NCI-H1417 treated with DMSO at 0.1 percent for 48 hours (cell line): Measurements from ENCODE around the gene CCT7.
A peak's percentile ranks its signal among the peaks of the same experiment; 100 is the strongest.
"Not testable (repeated sequence)": the region's sequence is repeated elsewhere in the genome, so short reads cannot be mapped to it uniquely, and the experiment has no call there.

Experiments used
- DNase-seq: peaks from one replicate; lab custom pipeline; 2025; lab: John Stamatoyannopoulos, UW

CCT7 gene

DNA sequence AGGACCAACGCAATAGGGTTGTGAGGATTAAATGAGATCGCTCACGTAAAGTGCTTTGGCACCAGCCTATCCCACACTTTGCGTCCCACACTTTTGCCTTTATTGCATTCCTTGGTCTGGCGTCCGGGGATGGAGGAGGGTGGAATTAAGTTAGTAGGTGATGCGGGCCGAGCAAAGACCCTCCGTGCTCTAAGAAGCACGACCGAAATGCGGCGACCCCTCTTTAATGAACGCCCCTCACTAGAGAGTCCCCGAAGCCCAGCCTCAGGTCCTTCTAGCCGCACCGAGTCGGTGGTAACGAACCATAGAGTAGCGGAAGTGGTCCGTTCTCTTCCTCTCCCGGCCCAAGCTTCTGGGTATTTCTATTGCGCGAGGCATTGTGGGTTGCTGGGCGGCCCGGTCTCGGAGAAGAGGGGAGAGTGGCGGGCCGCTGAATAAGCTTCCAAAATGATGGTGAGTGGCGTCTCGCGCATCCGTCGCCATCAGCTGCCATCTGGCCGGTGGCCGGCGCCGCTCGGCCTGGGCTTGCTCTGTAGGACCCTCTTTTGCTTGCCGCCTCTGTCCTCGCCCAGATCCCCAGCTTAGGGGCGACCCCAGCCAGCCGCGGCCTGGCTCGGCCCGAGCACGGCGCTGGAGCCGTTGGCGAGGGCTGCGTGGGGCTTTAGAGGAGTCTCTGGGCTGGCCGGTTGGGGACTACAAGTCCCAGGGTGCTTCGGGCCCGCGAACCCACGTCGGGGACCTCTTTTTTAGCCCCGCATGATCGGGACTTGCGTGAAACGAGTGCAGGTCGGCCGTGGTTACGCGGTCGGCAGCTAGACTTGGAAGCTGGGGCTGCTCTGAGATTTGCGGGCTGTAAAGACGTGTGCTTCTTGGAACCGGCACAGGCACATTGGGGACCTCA, at the start of gene CCT7:
CCT7 (plus strand) TSS at position 377 of the 901 bp plus-strand sequence; CDS start at position 448, 71 bp downstream.
- DNase-seq = peak; percentile 70

DNA sequence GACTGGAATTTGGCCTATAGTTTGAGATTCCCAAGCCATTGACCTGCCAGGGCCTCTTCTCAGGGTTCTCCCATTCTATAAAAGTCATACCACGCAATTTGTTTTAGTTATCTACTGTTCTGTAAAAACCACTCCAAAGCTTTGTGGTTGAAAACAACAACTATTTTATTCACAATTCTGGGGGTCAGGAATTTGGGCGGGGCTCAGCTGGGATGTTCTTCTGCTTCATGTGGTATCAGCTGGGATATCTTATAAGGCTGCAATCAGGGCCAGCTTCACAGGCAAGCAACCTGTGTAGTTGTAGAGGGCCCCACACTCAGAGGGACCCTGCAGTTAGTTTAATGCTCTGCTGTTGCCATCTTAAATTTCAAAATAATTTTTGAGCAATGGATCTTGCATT, 48.1 kb upstream of the CCT7 start:
- no peak for DNase-seq

DNA sequence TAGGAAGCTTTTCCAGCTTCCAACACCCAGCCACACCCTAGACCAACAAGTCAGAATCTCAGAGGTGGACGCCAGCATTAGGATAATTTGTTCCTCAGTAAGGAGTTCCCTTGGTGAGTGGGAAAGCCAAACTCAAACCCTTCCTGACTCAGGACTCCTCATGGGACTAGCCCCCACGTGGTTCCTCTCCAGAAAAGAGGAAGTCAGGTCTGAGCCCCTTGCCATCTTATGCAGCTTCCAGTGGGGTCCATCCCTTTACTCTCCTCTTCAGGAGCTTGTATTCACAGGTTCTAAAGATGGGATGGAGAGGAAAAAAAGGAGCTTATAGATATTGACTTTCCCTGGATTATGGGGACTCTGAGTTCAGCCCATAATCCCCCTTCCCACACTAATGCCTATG, 46.6 kb upstream of the CCT7 start:
- DNase-seq = no peak

DNA sequence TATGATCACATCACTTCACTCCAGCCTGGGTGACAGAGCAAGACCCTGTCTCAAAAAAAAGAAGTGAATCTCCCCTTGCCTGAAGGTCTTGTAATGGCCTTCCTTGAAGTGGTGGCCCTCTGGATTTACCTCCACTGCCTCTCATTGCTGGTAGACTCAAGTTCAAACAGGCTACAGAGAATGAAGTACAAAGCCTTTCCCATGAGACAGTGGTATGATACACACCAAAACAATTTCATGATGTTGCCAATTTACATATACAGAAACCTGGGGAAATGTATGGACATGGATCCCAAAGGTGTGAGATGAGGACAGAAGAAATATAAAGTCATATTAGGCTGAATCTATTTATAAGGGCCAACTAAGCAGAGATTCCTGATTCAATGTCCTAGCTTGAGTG, 36.5 kb upstream of the CCT7 start:
- no peak for DNase-seq

DNA sequence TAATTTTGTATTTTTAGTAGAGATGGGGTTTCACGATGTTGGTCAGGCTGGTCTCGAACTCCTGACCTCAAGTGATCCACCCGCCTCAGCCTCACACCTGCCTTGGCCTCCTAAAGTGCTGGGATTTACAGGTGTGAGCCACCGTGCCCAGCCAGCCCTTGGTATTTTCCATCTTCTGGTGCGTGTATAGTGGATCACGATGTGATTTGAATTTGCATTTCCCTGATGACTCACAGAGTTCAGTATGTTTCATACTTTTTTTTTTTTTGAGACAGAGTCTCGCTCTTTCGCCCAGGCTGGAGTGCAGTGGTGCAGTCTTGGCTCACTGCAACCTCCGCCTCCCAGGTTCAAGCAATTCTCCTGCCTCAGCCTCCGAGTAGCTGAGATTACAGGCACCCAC, 33.8 kb upstream of the CCT7 start:
- DNase-seq = not testable (repeated sequence)

DNA sequence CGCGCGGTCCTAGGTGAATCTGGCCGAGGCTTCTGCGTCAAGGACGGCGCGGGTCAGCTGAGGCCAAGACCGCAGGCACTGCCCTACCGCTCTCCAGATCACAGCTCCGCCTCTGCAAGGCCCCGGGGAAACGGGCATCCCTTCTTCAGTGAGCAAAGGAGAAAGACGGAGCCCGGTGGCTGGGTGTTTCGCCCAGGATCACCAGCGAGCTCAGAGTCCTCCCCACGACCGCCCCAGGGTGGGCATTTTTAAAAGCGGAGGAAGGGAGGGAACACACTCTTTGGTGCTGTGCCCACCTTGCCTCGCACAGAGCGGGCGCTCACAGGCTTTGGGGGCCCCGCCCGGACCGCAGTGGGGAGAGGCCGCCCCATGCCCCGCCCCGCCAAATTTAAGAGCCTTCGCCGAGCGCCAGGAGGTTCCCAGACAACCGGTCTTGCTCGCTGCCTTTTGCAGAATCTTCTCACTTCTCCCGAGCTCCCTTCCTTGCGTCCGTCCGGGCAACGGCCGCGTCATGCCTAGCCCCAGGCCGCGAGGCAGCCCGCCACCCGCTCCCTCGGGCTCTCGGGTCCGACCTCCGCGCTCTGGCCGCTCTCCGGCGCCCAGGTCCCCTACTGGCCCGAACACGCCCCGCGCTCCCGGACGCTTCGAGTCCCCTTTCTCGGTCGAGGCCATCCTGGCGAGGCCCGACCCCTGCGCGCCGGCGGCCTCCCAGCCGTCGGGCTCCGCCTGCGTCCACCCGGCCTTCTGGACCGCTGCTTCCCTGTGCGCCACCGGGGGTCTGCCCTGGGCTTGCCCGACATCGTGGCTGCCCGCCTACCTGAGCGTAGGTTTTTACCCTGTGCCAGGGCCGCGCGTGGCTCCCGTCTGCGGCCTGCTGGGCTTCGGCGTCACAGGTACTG, 31.7 kb upstream of the CCT7 start, which contains the start of gene NOTO:
NOTO (plus strand) TSS at position 419 of the 899 bp plus-strand sequence; CDS start at position 512, 93 bp downstream.
- no peak for DNase-seq

DNA sequence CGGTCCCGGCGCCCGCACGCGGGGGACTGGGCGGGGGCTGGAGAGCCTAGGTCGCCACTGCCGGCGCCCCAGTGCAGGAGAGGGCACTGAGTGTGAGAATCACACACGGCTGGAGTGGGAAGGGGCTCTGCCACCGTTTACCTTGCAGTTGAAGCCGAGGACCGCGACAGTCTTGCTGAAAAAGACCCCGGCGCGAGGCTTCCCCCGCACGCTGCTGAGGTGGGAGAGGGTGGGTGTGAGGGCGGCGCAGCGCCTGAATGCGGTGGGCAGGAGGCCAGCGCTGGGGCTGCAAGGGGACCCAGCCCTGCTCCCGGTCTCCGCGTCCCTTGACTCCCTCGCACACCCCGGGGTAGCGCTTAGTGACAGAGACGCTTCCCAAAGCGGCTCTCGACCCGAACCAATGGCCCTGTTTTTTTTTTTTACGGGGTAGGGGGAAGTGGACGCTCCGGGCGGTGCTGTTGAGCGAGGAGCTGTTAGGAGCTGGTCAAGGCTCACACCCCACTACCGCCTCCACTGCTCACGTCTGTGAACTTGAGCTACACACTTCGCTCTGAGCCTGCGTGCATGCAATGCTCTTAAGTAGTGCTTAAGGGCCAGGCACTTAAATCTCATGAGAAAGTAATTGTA, 30.9 kb upstream of the CCT7 start:
- DNase-seq = no peak

DNA sequence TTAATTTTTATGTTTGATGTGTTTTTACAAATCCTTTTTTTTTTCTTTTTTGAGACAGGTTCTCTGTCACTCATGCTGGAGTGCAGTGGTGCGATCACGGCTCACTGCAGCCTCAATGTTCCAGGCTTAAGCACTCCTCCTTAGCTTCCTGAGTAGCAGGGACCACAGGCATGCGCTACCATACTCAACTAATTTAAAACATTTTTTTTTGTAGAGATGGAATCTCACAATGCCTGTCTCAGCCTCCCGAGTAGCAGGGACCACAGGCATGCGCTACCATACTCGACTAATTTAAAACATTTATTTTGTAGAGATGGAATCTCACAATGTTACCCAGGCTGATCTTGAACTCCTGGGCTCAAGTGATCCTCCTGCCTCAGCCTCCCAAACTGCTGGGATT, 28.5 kb upstream of the CCT7 start:
- DNase-seq = no peak

DNA sequence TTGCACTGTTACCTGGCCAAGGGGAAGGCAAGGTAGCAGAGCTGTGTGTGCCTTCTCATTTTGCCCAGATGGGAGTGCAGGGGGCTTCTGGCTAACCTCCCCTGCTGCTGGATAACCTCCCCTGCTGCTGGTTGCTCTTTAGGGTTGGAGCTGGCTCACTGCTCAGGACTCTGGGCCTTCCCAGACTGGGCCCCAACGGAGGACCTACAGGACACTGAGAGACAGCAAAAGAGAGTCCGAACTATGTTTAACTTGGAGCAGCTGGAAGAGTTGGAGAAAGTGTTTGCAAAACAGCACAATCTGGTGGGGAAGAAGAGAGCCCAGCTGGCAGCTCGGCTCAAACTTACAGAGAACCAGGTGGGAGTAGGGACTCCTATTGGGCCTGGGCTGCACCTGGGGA, 25.9 kb upstream of the CCT7 start:
- no peak for DNase-seq

DNA sequence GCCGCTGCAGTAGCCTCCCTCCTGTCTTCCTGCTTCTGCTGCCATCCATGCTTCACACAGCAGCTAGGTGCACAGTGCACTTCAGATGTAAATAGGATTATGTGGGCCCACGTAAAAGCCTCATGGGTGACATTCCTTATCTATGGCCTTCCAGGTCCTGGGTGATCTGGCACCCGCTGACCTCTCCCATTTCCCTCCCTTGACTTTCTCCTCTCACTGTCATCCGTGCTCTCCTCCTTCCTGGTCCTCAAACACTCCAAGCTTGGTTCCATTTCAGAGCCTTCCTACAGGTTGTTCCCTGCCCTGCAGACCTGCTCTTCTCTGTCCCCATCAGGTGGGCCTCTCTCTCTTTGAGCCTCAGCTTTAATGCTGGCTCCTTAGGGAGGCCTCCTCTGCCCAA, 24.1 kb upstream of the CCT7 start:
- no peak for DNase-seq

DNA sequence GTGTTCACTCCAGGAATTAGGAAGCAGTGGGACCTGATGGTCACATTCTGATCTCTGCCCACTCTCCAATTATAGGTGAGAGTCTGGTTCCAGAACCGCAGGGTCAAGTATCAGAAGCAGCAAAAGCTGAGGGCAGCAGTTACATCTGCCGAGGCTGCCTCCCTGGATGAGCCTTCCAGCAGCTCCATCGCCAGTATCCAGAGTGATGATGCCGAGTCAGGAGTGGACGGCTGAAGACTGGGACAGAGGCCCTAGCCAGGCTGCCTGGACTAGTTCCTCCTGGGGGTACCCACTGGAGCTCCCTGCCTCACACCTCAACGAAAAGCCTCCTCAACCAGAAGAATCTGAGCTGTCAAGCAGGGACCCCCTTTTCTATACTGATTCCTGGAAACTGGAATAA, 23.4 kb upstream of the CCT7 start:
- DNase-seq = no peak

DNA sequence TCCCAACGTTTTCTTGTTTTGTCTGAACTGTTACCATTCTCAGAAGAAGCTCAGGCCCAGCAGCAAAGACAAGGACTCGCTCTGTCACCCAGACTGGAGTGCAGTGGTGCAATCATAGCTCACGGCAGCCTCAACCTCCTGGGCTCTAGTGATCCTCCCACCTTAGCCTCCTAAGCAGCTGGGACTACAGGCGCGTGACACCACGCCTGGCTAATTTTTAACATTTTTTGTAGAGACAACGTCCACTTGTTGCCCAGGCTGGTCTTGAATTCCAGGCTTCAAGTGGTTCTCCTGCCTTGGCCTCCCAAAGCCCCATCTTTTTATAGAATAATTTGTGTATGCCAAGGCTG, 22.0 kb upstream of the CCT7 start:
- DNase-seq = no peak

DNA sequence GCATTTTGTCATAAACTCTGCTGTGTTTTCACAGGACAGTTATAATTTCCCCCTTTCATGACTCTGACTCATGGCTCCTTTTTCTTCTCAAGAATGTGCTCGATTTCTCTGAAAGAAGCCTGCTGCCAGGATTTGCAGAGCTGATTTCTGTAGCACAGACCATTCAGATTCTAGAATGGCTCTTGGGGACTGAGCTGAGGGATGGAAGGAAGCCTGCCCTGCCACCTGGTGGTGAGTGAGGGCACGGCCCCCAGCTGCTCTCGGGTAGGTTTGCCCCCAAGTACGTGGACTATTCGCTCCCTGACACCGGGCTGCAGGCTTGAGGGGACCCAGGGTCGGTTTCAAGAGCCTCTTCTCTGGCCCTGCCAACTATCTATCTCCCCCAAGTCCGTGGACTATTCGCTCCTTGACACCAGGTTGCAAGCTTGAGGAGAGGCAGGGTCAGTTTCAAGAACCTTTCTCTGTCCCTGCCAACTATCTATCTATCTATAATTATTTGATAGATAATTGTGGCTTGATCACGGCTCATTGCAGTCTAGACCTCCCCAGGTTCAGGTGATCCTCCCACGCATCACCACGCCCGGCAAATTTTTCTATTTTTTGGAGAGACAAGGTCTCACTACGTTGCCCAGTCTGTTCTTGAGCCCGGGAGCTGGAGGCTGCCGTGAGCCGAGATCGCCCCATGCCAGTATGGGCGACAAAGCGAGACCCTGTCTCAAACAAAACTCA, 21.5 kb upstream of the CCT7 start:
- DNase-seq = peak; percentile 34

DNA sequence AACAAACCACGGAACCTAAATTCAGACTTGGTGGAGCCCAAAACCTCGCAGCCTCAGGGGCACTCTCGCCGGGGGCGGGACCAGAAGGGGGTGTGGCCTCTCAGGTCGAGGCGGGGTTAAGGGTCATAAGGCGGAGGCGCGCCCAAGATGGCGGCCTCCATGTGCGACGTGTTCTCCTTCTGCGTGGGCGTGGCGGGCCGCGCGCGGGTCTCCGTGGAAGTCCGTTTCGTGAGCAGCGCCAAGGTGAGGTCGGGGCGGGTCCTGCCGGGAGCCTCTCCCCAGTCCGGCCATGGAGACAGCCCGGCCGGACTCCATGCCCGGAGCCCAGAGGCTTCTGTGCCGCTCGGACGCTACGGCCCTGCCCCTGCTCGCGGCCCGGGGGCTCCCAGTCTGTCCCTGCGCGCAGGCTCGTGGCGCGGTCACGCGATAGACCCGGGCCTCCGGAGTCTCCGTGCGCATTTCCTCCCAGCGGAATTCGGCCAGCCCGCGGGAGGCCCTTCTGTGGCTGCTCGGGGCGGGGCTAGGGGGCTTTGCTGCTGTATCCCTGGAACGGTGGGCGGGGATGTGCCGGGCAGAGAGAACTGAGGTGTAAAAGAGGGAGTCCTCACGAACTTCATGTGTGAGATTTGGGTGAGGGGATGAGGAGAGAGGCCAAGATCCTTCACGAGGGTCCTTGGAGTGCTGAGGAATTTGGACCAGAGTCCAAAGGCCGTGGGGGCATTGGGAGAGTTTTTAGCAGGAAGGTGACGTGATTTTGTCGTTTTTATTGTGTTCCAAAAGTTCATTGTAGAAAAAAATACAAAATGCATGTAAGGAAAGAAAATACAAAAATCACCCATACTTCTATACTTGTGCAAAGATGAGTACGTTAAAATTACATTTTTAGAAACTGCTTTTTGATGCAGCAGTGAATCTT, 19.7 kb upstream of the CCT7 start, which contains the start of gene SMYD5:
SMYD5 (plus strand) TSS at position 126 of the 916 bp plus-strand sequence; CDS start at position 148, 22 bp downstream.
- DNase-seq = peak; percentile 78

DNA sequence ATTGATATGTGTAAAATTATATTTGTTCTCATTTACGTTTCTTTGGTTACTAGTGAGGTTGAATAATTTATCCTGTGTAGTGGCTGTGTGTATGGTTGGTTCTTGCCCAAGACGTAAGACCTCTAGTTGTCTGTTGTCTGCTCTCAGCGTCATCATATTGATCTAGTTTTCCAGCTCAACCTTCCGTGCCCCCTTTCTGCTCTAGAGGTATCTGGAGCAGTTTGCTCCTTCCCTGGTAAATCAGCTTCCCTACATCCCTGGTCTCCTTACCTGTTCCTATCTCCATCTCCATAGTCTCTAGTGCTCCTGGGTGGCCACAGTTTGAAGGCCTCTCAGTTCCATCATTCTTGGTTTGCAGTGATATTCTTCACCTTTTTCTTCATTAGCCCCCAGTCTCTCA, 18.9 kb upstream of the CCT7 start:
- no peak for DNase-seq

DNA sequence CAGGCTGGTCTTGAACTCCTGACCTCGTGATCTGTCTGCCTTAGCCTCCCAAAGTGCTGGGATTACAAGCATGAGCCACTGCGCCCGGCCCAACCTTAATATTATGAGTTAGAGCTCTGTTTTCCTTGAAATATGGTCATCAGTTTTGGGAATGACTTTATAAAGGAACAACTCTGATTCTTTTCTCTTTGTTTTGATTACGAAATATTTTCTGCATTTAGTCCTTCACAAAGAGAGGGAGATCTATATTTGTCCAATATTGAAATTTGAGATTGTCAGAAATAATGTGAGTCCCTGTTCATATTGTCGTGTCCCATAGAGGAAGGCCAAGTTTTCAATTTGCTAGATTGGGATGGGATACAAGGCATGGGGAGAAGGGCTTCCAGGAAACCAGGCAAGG, 16.9 kb upstream of the CCT7 start:
- no peak for DNase-seq

DNA sequence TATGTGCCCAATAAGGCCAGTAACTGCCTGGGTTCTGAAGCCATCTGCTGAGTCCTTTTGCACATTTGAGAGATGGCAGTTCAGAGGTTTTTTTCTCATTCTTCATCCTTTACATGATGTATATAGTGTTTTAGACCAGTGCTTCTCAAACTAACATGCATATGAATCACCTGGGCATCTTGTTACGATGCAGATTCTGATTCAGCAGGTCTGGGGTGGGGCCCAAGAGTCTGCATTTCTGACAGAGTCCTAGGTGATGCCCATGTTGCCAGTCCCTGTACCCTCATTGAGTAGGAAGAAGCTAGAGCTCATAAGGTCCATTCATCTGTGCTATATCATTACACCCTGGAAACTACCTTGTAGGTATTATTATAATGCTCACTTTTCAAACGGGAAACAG, 16.3 kb upstream of the CCT7 start:
- no peak for DNase-seq

DNA sequence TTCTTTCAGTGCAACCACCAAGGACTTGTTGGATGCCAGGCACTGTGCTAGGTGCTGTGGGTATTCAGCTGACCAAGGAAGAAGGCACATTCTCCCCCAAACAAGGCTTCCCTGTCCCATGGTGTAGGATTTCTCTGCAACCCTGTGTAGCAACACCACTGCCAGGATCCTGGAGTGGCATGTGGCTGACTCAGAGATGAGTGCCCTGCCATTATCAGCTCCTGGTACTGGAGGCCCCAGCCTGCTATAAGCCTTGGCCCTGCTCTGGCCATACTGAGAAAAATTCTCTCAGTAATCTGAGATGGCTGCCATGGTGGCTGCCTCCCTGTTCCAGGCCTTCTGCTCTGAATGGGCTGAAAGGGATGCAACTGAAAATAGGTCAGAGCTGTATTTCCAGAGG, 15.8 kb upstream of the CCT7 start:
- DNase-seq = no peak

DNA sequence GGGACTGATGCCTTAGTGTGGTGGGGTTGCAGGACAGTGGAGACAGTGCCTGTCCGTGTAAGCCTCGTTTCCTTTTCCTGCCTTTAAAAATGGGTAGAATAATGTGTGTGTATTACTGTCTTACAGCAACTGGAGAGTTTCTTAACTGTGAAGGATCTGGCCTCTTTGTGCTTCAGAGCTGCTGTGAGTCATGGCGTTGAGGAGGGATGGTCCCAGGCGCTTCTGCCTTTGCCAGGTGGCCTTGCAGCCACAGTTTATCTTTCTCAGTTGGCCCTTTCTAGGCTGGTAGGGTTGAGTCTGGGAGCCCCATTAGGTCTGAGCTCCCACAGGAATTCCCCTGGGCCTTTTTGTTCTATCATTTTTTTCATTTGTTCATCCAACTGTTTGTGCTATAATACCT, 10.3 kb upstream of the CCT7 start:
- no peak for DNase-seq

DNA sequence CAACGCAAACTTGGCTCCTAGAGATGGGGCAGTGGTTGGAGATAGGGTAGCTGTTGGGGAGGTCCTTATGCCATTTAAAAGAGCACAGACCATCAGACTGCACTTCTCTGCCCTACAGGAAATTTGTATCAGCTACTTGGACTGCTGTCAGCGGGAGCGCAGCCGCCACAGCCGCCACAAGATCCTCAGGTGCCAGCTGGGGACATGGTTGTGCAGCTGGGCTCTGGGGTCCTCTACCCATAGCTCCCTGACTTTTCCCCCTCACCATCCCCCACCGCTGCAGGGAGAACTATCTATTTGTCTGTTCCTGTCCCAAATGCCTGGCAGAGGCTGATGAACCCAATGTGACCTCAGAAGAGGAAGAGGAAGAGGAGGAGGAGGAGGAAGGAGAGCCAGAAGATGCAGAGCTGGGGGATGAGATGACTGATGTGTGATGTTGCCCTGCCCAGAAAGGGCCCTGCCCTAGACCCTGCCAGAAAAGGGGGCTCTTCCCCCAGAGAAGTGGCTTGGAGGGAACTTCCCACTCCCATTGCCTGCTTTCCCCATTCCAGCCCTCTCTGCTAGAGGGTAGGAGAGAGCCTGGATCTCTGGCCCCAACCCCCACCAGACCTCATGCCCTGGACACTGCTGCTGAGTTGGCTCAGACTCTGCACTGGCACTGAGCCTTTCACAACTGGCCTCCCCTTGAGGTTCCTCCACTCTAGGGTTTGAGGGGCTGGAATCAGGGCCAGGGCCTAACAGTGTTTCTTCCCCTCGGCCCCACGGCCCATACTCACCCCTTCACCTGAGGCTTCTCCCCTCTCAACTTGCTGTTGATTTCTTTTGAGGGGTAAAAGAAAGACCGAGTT, 8.4 kb upstream of the CCT7 start:
- DNase-seq = no peak
